Adrenal gland (tissue), 12 donors: ENCODE results near the gene NLRC5. TPM values are rescaled to one million over a fixed set of nuclear protein-coding genes. Genes with fewer than 3 reads are reported as not detected.
A peak's percentile ranks its signal among the peaks of the same experiment; 100 is the strongest.

ENCODE experiments used
- DNase-seq, 7 donors: peaks; one replicate each; pipeline ENCODE4 v3.0.0-alpha.2; 2019 to 2020
- H3K27ac ChIP-seq, 5 donors: fragments of 200-600 bp; sonication (generic) in 4 of 5; 1 replicate in 3 of 5; 2 replicates in 2 of 5; pipeline versions ENCODE4 v1.5.1 to v1.8.0; 2016 to 2020; ENCODE audit warnings: mild to moderate bottlenecking in 1 of 5
- H3K27me3 ChIP-seq: fragments of 200-600 bp; 2 replicates; pipeline ENCODE4 v1.8.0; 2021
- H3K36me3 ChIP-seq, 2 donors: fragments of 200-600 bp; replicated peaks in 1 of 2; 1 replicate in 1 of 2; 2 replicates in 1 of 2; pipeline versions ENCODE4 v1.5.1 to v1.8.0; 2018 to 2022
- H3K4me1 ChIP-seq, 2 donors: fragments of 200-600 bp; replicated peaks in 1 of 2; 1 replicate in 1 of 2; 2 replicates in 1 of 2; pipeline versions ENCODE4 v1.5.1 to v1.8.0; 2018 to 2021
- H3K4me3 ChIP-seq, 4 donors: fragments of 200-600 bp; sonication (generic) in 3 of 4; one replicate each; pipeline ENCODE4 v1.5.1; 2016 to 2018
- H3K9me3 ChIP-seq, 3 donors: fragments of 200-600 bp; sonication (generic) in 1 of 3; replicated peaks in 1 of 3; 1 replicate in 2 of 3; 2 replicates in 1 of 3; pipeline versions ENCODE4 v1.5.1 to v1.8.0; 2016 to 2021
- CTCF ChIP-seq, 6 experiments: fragments of 450-650 bp in 4 of 6; fragments of 200-600 bp in 2 of 6; sonication (generic) in 1 of 6; IDR thresholded peaks; 1 replicate in 5 of 6; 2 replicates in 1 of 6; pipeline versions ENCODE4 v1.5.1 to v1.8.0; 2016 to 2021; ENCODE audit warnings: antibody characterized with exemption in 6 of 6, mild to moderate bottlenecking in 2 of 6, moderate library complexity in 1 of 6
- POLR2A ChIP-seq, 2 donors: fragments of 450-650 bp; IDR thresholded peaks; one replicate each; pipeline ENCODE4 v1.6.1; 2017; ENCODE audit warnings: antibody characterized with exemption in 2 of 2, mild to moderate bottlenecking in 2 of 2, moderate library complexity in 1 of 2
- WGBS, 4 donors: extraction: QIAGEN DNeasy Blood & Tissue Kit in 2 of 4; methylation state at CpG; one replicate each; pipeline versions ENCODE4 v1.1.5 to v1.1.7; 2013 to 2017; 5-methylcytosine and 5-hydroxymethylcytosine counted together
- intact Hi-C, 2 donors: fragments of 100-400 bp; cut with DNase I; formaldehyde crosslinking; loops; one replicate each; pipeline versions ENCODE4 v1.14.1 to v1.15.0; 2022 to 2023
- polyA plus RNA-seq, 3 donors: library from polyadenylated mRNA; stranded (reverse); fragments of 200-250 nt in 2 of 3; fragments of 350-450 nt in 1 of 3; fragmentation: Illumina TruSeq in 1 of 3; extraction: RNeasy Lipid Tissue Mini Kit (QIAGEN cat#74804) in 1 of 3; gene quantifications; one replicate each; pipeline ENCODE4 v1.2.3, GENCODE V29; 2013 to 2014
- total RNA-seq, 9 donors: library from RNA; depleted of rRNA in 4 of 9; stranded (reverse); fragments of >200 nt in 4 of 9; fragments of 120-200 nt in 1 of 9; fragmentation: NEBNext Ultra II Directional in 1 of 9; extraction: Animal tissue kit (Norgen Biotek cat#: 25700) in 1 of 9; gene quantifications; one replicate each; pipeline versions ENCODE4 v1.1.0 to v1.2.4, GENCODE V29; 2013 to 2023
- donor health status: healthy with polysubstance abuse.
- donor health status: Bipolar disorder and iron deficiency.
- donor health status: DM: yes; HTN: yes; CAD: no.
- donor health status: DM: no; HTN: no; CAD: no.
- donor health status: DM: no; HTN: no; CAD: no.
- donor health status: DM: yes; HTN: yes; CAD: no.

Gene NLRC5
- total and polyA plus RNA-seq, 12 donors = 6.0 to 89.0 (median 26.6) TPM

GRCh38 chr16:57091200-57091974 is 102.0 kb downstream of the NLRC5 start:
- intact Hi-C loops = loop anchor here in 1 of 2 donors (10.0 kb wide), 1 partner anchor 193 kb away; the partner anchor contains the start of gene PLLP
- H3K27ac ChIP-seq = peak overlapping the region in 2 of 5 donors; percentile 72 to 78
- WGBS, 4 donors = 11 to 14% (median 14%) methylated on average over 24 of the region's 24 CpGs
- H3K4me1 ChIP-seq = peaks cover 14 to 19% of the 10 kb centered on the region in 2 donors
- no peaks in the 10 kb centered on the region for H3K9me3 ChIP-seq
- peak overlapping the region in 2 of 4 donors; percentile 45 to 95 for H3K4me3 ChIP-seq
- no peaks in the 10 kb centered on the region for H3K27me3 ChIP-seq
- TF ChIP-seq CTCF (IDR thresholded peaks at IDR 0.05) (no peak), POLR2A (IDR thresholded peaks at IDR 0.05) (no peak)
- H3K36me3 ChIP-seq = no peaks in the 10 kb centered on the region
- peak in 6 of 7 donors; percentile 24 to 68 (median 33) for DNase-seq

- intact Hi-C loops = loop anchor here in 1 of 2 donors (10.0 kb wide), 1 partner anchor 193 kb away; the partner anchor contains the start of gene PLLP
- Histone ChIP-seq H3K4me1 (peaks cover 14 to 19% of the 10 kb centered on the region in 2 donors), H3K27ac (peak within 1 kb of the TSS in 4 of 5 donors; percentile 43 to 78 (median 64)), H3K36me3 (no peaks in the 10 kb centered on the region), H3K27me3 (no peaks in the 10 kb centered on the region), H3K9me3 (no peaks in the 10 kb centered on the region), H3K4me3 (peak within 1 kb of the TSS in 2 of 4 donors; percentile 62 to 95)
- WGBS, 4 donors = 0 to 1% (median 0%) methylated on average over 11 to 96 of the region's 100 CpGs
- TF ChIP-seq CTCF (IDR thresholded peaks at IDR 0.05) (no peak), POLR2A (IDR thresholded peaks at IDR 0.05) (peak in 1 of 2 donors; percentile 28)
- DNase-seq = peak in 5 of 7 donors; percentile 37 to 61 (median 42)
Observed at GRCh38 chr16:57091975-57092785, 102.8 kb downstream of the NLRC5 start, which contains the start of gene CPNE2. TSS of gene CPNE2 (plus strand) at chr16:57092583. CDS start at chr16:57110743, 18,160 bp downstream.

- peak in 4 of 7 donors; percentile 27 to 50 (median 36) for DNase-seq
- H3K27ac ChIP-seq = peak overlapping the region in 3 of 5 donors; percentile 43 to 78 (median 49)
Observed at GRCh38 chr16:57092786-57093411, 103.5 kb downstream of the NLRC5 start.

More at GRCh38 chr16:57092786-57093411, 103.5 kb downstream of the NLRC5 start:
- Histone ChIP-seq H3K4me1 (peaks cover 14 to 19% of the 10 kb centered on the region in 2 donors), H3K9me3 (no peaks in the 10 kb centered on the region), H3K36me3 (no peaks in the 10 kb centered on the region), H3K4me3 (peak overlapping the region in 2 of 4 donors; percentile 62 to 95), H3K27me3 (no peaks in the 10 kb centered on the region)
- TF ChIP-seq POLR2A (IDR thresholded peaks at IDR 0.05) (no peak), CTCF (IDR thresholded peaks at IDR 0.05) (peak in 3 of 6 experiments; percentile 9 to 57 (median 13))
- WGBS, 4 donors = 0 to 1% (median 0%) methylated on average over 1 to 52 of the region's 53 CpGs
- intact Hi-C loops = loop anchor here in 1 of 2 donors (10.0 kb wide), 1 partner anchor 192 kb away; the partner anchor contains the start of gene PLLP
